Epithelial cell of prostate (primary cell): ENCODE data around the gene RALGDS.
"Not testable (repeated sequence)": the region's sequence is repeated elsewhere in the genome, so short reads cannot be mapped to it uniquely, and the experiment has no call there.

ENCODE experiments used
- DNase-seq: peaks from one replicate; pipeline ENCODE4 v3.0.0-alpha.2; 2011; ENCODE audit warnings: low read depth, low spot score
- H3K27ac ChIP-seq: fragments of 450-650 bp; 2 replicates; pipeline ENCODE4 v1.5.1; 2017; ENCODE audit warnings: mild to moderate bottlenecking

The RALGDS gene

GRCh38 chr9:133098104-133098754 lies 22.8 kb downstream of the RALGDS start:
- no peak overlapping the region for H3K27ac ChIP-seq
- no peak for DNase-seq

GRCh38 chr9:133094842-133095393 lies 26.1 kb downstream of the RALGDS start:
- no peak for DNase-seq
- no peak overlapping the region for H3K27ac ChIP-seq

- not testable (repeated sequence) for DNase-seq, H3K27ac ChIP-seq
Observed at GRCh38 chr9:133094351-133094750, 26.7 kb downstream of the RALGDS start.

- H3K27ac ChIP-seq = no peak overlapping the region
- DNase-seq = no peak
Observed at GRCh38 chr9:133090752-133091385, 30.2 kb downstream of the RALGDS start.

- H3K27ac ChIP-seq = no peak overlapping the region
- no peak for DNase-seq
Observed at GRCh38 chr9:133090187-133090586, 30.9 kb downstream of the RALGDS start.

- DNase-seq = no peak
- H3K27ac ChIP-seq = no peak overlapping the region
Observed at GRCh38 chr9:133089271-133089671, 31.8 kb downstream of the RALGDS start.

GRCh38 chr9:133088756-133089155 lies 32.3 kb downstream of the RALGDS start:
- DNase-seq = no peak
- H3K27ac ChIP-seq = no peak overlapping the region

GRCh38 chr9:133088146-133088750 lies 32.8 kb downstream of the RALGDS start:
- no peak for DNase-seq
- H3K27ac ChIP-seq = no peak overlapping the region

- no peak overlapping the region for H3K27ac ChIP-seq
- no peak for DNase-seq
Observed at GRCh38 chr9:133087429-133088145, 33.5 kb downstream of the RALGDS start.

- H3K27ac ChIP-seq = no peak overlapping the region
- no peak for DNase-seq
Observed at GRCh38 chr9:133086894-133087293, 34.1 kb downstream of the RALGDS start.

GRCh38 chr9:133086212-133086860 lies 34.7 kb downstream of the RALGDS start:
- H3K27ac ChIP-seq, DNase-seq: not testable (repeated sequence)

- not testable (repeated sequence) for DNase-seq
Observed at GRCh38 chr9:133083688-133084087, 37.4 kb downstream of the RALGDS start.

GRCh38 chr9:133081957-133082644 lies 38.9 kb downstream of the RALGDS start:
- H3K27ac ChIP-seq, DNase-seq: not testable (repeated sequence)

More at GRCh38 chr9:133083688-133084087, 37.4 kb downstream of the RALGDS start:
- not testable (repeated sequence) for H3K27ac ChIP-seq

GRCh38 chr9:133080786-133081779 lies 40.0 kb downstream of the RALGDS start:
- not testable (repeated sequence) for H3K27ac ChIP-seq

GRCh38 chr9:133080161-133080560 lies 40.9 kb downstream of the RALGDS start:
- H3K27ac ChIP-seq = no peak overlapping the region
- DNase-seq = no peak

More at GRCh38 chr9:133080786-133081779, 40.0 kb downstream of the RALGDS start:
- DNase-seq = not testable (repeated sequence)

GRCh38 chr9:133078486-133078885 lies 42.6 kb downstream of the RALGDS start:
- H3K27ac ChIP-seq = no peak overlapping the region
- DNase-seq = no peak

- H3K27ac ChIP-seq = no peak overlapping the region
- no peak for DNase-seq
Observed at GRCh38 chr9:133076691-133077090, 44.3 kb downstream of the RALGDS start.

GRCh38 chr9:133075925-133076630 lies 45.0 kb downstream of the RALGDS start:
- no peak for DNase-seq
- H3K27ac ChIP-seq = no peak overlapping the region
